Heart right ventricle (tissue), 16 donors: Measurements from ENCODE around the gene ZNF43. TPM values are rescaled to one million over a fixed set of nuclear protein-coding genes. Genes with fewer than 3 reads are reported as not detected.

ENCODE experiments used
- ATAC-seq, 8 donors: fragments of 200-7000 bp; cut with Tn5 transposase; one replicate each; pipeline ENCODE4 v1.9.1; 2020; ENCODE audit warnings: mild to moderate bottlenecking in 8 of 8, moderate library complexity in 8 of 8, moderate number of reproducible peaks in 1 of 8
- DNase-seq, 2 donors: peaks; one replicate each; pipeline ENCODE4 v3.0.0-alpha.2; 2020
- H3K27ac ChIP-seq, 10 donors: fragments of 200-600 bp; sonication (generic) in 2 of 10; one replicate each; pipeline versions ENCODE4 v1.5.0 to v1.8.0; 2020 to 2022; ENCODE audit warnings: mild to moderate bottlenecking in 3 of 10
- H3K27me3 ChIP-seq, 7 donors: fragments of 200-600 bp; one replicate each; pipeline ENCODE4 v1.8.0; 2021 to 2022; ENCODE audit warnings: mild to moderate bottlenecking in 2 of 7
- H3K36me3 ChIP-seq, 9 donors: fragments of 200-600 bp; sonication (generic) in 1 of 9; one replicate each; pipeline versions ENCODE4 v1.5.0 to v1.8.0; 2020 to 2022; ENCODE audit warnings: mild to moderate bottlenecking in 2 of 9
- H3K4me1 ChIP-seq, 9 donors: fragments of 200-600 bp; sonication (generic) in 1 of 9; one replicate each; pipeline versions ENCODE4 v1.5.0 to v1.8.0; 2020 to 2022; ENCODE audit warnings: mild to moderate bottlenecking in 4 of 9
- H3K4me3 ChIP-seq, 10 donors: fragments of 200-600 bp; sonication (generic) in 2 of 10; one replicate each; pipeline versions ENCODE4 v1.5.0 to v1.8.0; 2020 to 2022; ENCODE audit warnings: mild to moderate bottlenecking in 7 of 10, moderate library complexity in 2 of 10
- H3K9me3 ChIP-seq, 11 donors: fragments of 200-600 bp in 10 of 11; sonication (generic) in 2 of 11; one replicate each; pipeline versions ENCODE4 v1.5.0 to v1.8.0; 2013 to 2022; ENCODE audit warnings: mild to moderate bottlenecking in 2 of 11, control low read depth in 1 of 11, moderate library complexity in 1 of 11
- WGBS, 2 donors: extraction: QIAGEN DNeasy Blood & Tissue Kit; methylation state at CpG; one replicate each; pipeline ENCODE4 v1.1.7; 2013; ENCODE audit warnings: inconsistent platforms in 1 of 2; 5-methylcytosine and 5-hydroxymethylcytosine counted together
- intact Hi-C, 10 donors: fragments of 100-400 bp; cut with DNase I; formaldehyde crosslinking; loops; one replicate each; pipeline versions ENCODE4 v1.11.1 to v1.14.2; 2022
- polyA plus RNA-seq, 2 donors: library from polyadenylated mRNA; stranded (reverse); fragments of 200-250 nt; gene quantifications; one replicate each; pipeline ENCODE4 v1.2.3, GENCODE V29; 2013
- total RNA-seq, 10 donors: library from RNA; stranded (reverse); fragmentation: NEBNext Ultra II Directional in 3 of 10; extraction: Animal tissue kit (Norgen Biotek cat#: 25700) in 3 of 10; gene quantifications; one replicate each; pipeline versions ENCODE4 v1.2.1 to v1.2.4, GENCODE V29; 2021 to 2023
- TF ChIP-seq, protein P1 (sequence below), 9 donors: fragments of 200-600 bp; sonication (generic) in 2 of 9; IDR thresholded peaks; one replicate each; pipeline versions ENCODE4 v1.5.0 to v1.8.0; 2021 to 2022; ENCODE audit warnings: antibody characterized with exemption in 9 of 9, mild to moderate bottlenecking in 5 of 9, moderate library complexity in 1 of 9
- donor health status: Arrhythmogenic right ventricular cardiomyopathy.
- donor health status: ischemic (EF 13 %, LVEDD 7.1; RV severe dilation, severe dysfunction).
- donor health status: healthy with polysubstance abuse.
- donor health status: DM: no; HTN: yes; CAD: no.
- donor health status: DM: no; HTN: no; CAD: no.
- donor health status: ischemic (EF 25% LVEDD 6.9; RV normal size, moderate dysfunction).
- donor health status: ischemic (EF 25% LVEDD 5.7; RV mildly dilated, moderate dysfunction).
- donor health status: healthy.
- donor health status: DM: yes; HTN: yes; CAD: no.
- donor health status: Ischemic cardiomyopathy.
- donor health status: ischemic (EF 35%, LVEDD 5.7; RV mildly dilated, moderate dysfunction).
- donor health status: nonischemic (EF 11% LVEDD 7.7; RV severe dilation, severe dysfunction).
- donor health status: DM: yes; HTN: yes; CAD: no.
- donor health status: PGD.
- donor health status: ischemic (EF 29% LVEDD 5.4; RV normal size, mild dysfunction).
- donor health status: nonischemic (EF 23%, LVEDD 6.1; RV moderate dilation, normal function).

The ZNF43 gene
- total and polyA plus RNA-seq, 12 donors = 1.9 to 9.5 (median 7.2) TPM

DNA sequence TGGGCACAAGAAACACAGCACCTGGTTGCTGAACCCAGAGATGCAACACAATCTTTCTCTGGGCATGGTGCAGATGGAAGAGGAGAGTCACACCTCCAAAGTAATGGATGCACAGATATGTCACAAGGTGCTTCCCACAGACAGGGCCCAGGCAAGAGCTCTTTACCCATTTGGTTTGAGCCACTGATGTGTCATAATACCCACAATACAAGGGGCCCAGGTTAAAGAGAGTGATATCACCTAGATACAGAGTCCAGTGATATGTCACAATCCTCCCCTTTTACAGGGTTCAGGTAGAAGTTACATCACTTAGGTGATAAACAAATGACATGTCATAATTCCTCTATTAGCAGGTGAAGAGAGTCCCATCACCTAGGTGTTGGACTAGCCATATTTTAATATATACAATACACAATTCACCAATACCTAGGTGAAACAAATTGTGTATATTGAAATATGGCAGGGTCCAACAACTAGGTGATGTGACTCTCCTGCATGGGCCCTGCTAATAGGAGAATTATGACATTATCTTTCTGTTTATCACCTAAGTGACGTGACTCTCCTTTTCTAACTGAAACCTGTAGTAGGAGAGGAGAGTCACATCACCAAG is 5.6 kb upstream of the ZNF43 start:
- no peaks in the 10 kb centered on the region for H3K27me3 ChIP-seq
- peaks cover 0 to 75% (median 10%) of the 10 kb centered on the region in 9 donors for H3K36me3 ChIP-seq
- ATAC-seq (no peak), DNase-seq (no peak)
- H3K4me3 ChIP-seq = no peak overlapping the region
- H3K9me3 ChIP-seq = no peaks in the 10 kb centered on the region
- WGBS, 2 donors = 60 to 63% methylated on average over 1 of the region's 1 CpG
- intact Hi-C loops = loop anchor here in 1 of 10 donors (10.0 kb wide), 1 partner anchor 77 kb away; the partner anchor contains the start of gene ZNF100
- TF ChIP-seq, protein P1, sequence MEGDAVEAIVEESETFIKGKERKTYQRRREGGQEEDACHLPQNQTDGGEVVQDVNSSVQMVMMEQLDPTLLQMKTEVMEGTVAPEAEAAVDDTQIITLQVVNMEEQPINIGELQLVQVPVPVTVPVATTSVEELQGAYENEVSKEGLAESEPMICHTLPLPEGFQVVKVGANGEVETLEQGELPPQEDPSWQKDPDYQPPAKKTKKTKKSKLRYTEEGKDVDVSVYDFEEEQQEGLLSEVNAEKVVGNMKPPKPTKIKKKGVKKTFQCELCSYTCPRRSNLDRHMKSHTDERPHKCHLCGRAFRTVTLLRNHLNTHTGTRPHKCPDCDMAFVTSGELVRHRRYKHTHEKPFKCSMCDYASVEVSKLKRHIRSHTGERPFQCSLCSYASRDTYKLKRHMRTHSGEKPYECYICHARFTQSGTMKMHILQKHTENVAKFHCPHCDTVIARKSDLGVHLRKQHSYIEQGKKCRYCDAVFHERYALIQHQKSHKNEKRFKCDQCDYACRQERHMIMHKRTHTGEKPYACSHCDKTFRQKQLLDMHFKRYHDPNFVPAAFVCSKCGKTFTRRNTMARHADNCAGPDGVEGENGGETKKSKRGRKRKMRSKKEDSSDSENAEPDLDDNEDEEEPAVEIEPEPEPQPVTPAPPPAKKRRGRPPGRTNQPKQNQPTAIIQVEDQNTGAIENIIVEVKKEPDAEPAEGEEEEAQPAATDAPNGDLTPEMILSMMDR (IDR thresholded peaks at IDR 0.05) = no peak
- H3K27ac ChIP-seq = no peak overlapping the region
- H3K4me1 ChIP-seq = peaks cover 0 to 3% (median under 1%) of the 10 kb centered on the region in 9 donors

DNA sequence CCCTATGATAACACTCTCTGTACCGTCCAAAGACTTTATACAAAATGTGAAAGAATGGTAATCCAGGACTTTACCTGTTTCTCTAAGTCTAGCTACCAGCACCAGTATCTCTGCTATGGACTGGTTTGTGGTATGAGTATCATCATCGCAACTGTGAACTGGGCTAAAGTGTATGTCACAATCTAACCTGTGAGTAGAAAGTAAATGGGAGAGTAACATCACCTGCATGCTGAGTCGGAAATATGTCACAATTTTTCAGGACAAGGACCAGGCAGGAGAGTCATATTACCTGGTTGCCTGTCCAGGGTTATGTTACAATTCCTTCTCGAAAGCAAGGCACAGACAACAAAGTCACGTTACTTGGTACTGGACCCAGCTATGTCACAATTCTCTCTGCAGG is 5.1 kb upstream of the ZNF43 start:
- H3K27me3 ChIP-seq = no peaks in the 10 kb centered on the region
- ATAC-seq (no peak), DNase-seq (no peak)
- peaks cover 0 to 72% (median 10%) of the 10 kb centered on the region in 9 donors for H3K36me3 ChIP-seq
- intact Hi-C loops = loop anchor here in 1 of 10 donors (10.0 kb wide), 1 partner anchor 76 kb away; the partner anchor contains the start of gene ZNF100
- 96 to 98% methylated on average over 5 of the region's 5 CpGs for WGBS, 2 donors
- TF ChIP-seq, protein P1 (IDR thresholded peaks at IDR 0.05) = no peak
- no peak overlapping the region for H3K27ac ChIP-seq
- H3K9me3 ChIP-seq = no peaks in the 10 kb centered on the region
- H3K4me3 ChIP-seq = no peak overlapping the region
- peaks cover 0 to 8% (median 5%) of the 10 kb centered on the region in 9 donors for H3K4me1 ChIP-seq

DNA sequence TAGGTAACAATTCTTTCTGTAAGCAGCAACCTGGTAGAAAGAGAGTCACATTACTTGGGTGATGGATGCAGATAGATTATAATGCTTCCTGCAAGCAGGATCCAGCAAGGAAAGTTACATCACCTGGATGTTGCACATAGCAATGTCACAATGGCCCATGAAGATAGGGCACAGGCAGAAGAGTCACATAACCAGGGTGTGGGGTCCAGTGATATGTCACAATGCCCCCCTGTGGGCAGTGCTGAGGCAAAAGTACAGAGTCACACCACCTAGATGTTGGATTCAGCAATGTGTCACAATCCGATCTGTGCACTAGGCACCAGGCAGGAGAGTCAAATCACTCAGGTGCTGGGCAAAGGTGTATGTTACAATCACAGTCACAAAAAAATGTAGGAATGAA is 4.0 kb upstream of the ZNF43 start:
- H3K27me3 ChIP-seq = no peaks in the 10 kb centered on the region
- intact Hi-C loops = loop anchor here in 4 of 10 donors (5.0 to 10.0 kb wide), 2 partner anchors 73 to 75 kb away; partner anchors contain the start of gene ZNF100 (in 4 of the 4)
- TF ChIP-seq, protein P1 (IDR thresholded peaks at IDR 0.05) = no peak
- ATAC-seq (no peak), DNase-seq (no peak)
- no peak overlapping the region for H3K27ac ChIP-seq
- H3K9me3 ChIP-seq = no peaks in the 10 kb centered on the region
- H3K4me3 ChIP-seq = no peak overlapping the region
- H3K36me3 ChIP-seq = peaks cover 0 to 62% (median 10%) of the 10 kb centered on the region in 9 donors
- WGBS, 2 donors = 95 to 100% methylated on average over 1 of the region's 1 CpG
- peaks cover 0 to 11% (median 8%) of the 10 kb centered on the region in 9 donors for H3K4me1 ChIP-seq

DNA sequence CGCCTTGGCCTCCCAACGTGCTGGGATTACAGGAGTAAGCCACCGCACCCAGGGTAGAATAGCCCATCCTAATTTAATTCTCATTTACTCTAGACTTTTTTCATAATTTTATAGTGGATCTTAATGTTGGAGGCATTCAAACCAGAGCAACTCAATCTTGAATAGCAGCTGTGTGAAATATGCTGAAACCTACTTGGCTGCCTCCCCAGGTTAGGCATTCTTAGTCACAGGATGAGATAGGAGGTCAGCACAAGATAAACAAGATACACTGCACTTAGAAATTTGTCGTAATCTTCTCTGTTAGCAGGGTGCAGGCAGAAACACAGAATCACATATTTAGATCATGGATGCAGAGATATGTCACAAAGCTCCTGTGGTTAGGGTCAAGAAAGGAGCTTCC is 2.7 kb upstream of the ZNF43 start:
- Histone ChIP-seq H3K4me1 (peaks cover 0 to 18% (median 8%) of the 10 kb centered on the region in 9 donors), H3K4me3 (no peak overlapping the region), H3K9me3 (no peaks in the 10 kb centered on the region), H3K36me3 (peaks cover 0 to 49% (median 10%) of the 10 kb centered on the region in 9 donors), H3K27ac (no peak overlapping the region), H3K27me3 (no peaks in the 10 kb centered on the region)
- intact Hi-C loops = loop anchor here in 3 of 10 donors (5.0 kb wide), 1 partner anchor 71 kb away; the partner anchor contains the start of gene ZNF100 (in 3 of the 3)
- ATAC-seq = no peak
- 76 to 84% methylated on average over 4 of the region's 4 CpGs for WGBS, 2 donors
- TF ChIP-seq, protein P1 (IDR thresholded peaks at IDR 0.05) = no peak
- no peak for DNase-seq
